HG03575 (cell line): Measurements from ENCODE around the gene RNASE7.

Source experiments
- ATAC-seq: cut with Tn5 transposase; IDR thresholded peaks from one replicate; pipeline ENCODE4 v1.9.1; 2021; ENCODE audit not compliant: unreplicated experiment, insufficient number of reproducible peaks, low FRiP score; ENCODE audit errors: extremely low read depth

RNASE7 gene

DNA sequence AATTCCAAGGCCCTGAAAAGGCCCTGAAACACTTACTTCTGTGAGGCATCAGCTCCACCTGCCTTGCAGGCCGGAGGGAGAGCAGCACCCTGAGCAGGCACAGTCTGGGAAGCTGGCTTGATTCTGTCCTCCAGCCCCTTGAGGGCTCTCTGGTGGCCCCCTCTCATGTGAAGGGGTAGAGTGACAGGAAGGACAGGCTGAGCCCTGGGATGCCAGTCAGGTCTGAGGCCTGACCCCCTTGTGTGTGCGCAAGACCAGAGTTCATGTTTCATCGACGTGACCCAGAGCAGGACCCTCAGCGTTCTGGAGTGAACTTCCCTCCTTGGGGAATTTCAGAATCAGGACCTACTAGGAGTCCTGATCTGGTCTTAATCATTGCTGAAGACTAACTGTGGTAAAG, 16.7 kb downstream of the RNASE7 start:
- no peak for ATAC-seq

DNA sequence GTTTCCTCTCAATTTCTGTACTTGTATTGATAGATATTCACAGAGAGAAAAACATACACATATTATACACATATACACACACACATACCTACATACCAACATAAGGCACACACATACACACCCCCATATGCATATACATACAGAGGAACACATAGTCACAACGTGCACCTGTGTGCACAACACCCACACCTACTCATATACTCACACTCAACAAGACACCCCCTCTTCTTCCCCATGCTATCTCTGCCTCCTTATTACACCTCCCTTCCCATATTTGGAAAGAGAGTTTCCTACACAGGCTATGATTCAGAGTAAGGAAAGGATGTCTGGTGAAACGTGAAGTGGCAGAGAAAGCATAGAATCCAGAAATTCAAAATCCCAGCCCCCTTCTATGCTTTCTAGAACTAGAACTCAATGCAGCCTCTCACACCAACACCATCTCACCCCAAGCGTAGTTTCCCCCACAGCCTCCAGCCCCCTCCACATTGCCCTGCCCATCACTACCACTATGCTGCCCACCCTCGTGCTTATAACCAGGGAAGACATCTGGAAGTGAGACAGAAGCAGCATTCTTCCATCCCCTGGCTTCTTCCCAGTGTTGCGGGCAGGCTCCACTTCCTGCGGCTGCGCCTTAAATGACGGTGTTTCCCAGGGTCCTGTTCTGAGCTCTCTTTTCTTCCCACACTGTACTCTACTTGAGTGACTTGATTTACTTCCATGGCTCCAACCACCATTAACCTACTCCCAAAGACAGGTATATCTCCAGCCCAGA, 17.9 kb downstream of the RNASE7 start:
- ATAC-seq = no peak

- ATAC-seq = no peak
Measured at GRCh38 chr14:21060614-21061346, 18.6 kb downstream of the RNASE7 start.

- no peak for ATAC-seq
Measured at GRCh38 chr14:21061347-21061668, 19.1 kb downstream of the RNASE7 start.

DNA sequence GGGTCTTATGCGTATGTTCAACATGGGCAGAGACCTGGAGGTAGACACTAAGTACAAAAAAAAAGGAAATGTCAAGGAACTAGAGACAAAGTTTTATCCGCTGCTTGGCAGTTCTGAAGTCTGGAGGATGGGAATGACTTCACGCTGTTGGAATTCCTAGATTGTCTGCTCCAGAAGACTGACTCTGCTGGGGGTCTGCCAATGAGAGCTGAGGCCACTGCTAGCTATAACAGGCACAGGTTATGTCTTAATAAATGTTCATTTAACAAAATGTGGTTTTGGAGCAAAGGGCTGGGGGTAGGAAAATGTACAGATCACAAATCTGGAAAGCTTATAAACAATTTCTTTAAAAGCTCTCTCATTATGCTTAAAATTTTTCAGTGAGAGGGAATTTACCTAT, 21.3 kb downstream of the RNASE7 start:
- no peak for ATAC-seq

GRCh38 chr14:21066882-21067502, 24.8 kb downstream of the RNASE7 start:
- no peak for ATAC-seq

- ATAC-seq = no peak
Measured at GRCh38 chr14:21068521-21069387, 26.6 kb downstream of the RNASE7 start.

DNA sequence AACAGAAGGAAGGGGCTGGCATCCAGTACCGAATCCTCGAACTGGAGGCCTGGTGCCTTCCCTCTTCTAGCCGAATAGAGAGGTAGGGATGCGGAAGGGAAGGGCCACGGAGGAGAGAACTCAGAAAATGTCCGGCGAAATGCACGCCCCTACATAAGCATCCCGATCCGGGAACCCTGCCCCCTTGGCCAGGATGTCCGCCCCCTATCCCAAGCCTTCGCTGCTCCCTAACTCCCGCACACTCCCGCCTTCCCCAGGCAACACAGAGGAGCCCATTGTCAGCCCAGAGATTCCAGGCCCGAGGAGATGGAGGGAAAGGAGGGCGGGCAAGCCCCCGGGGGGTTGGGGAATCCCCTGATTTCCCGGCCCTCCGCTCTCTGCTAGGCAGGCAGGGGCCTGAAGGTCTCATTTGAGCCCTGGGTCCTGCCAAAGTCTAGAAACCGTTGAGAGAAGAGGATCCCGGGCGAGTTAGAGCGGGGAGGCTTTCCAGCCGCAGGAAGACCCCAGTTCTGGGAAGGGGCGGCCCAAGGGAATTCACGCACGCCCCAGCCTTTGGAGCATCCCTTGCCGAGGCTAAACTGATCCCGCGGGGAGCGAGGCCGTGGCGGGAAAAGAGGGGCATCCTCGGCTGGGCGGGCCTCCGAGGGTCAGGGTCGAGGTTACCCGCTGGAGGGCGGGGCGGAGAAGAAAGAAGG, 27.4 kb downstream of the RNASE7 start:
- no peak for ATAC-seq

GRCh38 chr14:21070083-21070609, 28.0 kb downstream of the RNASE7 start, which contains the start of gene ARHGEF40:
Gene ARHGEF40, plus strand, starts transcription at chr14:21070304. Its CDS starts 93 bp downstream, at chr14:21070397.
- no peak for ATAC-seq

GRCh38 chr14:21070610-21071224, 28.6 kb downstream of the RNASE7 start:
- ATAC-seq = no peak

GRCh38 chr14:21071225-21072030, 29.3 kb downstream of the RNASE7 start:
- ATAC-seq = no peak

- ATAC-seq = no peak
Measured at GRCh38 chr14:21072031-21072473, 29.9 kb downstream of the RNASE7 start.

DNA sequence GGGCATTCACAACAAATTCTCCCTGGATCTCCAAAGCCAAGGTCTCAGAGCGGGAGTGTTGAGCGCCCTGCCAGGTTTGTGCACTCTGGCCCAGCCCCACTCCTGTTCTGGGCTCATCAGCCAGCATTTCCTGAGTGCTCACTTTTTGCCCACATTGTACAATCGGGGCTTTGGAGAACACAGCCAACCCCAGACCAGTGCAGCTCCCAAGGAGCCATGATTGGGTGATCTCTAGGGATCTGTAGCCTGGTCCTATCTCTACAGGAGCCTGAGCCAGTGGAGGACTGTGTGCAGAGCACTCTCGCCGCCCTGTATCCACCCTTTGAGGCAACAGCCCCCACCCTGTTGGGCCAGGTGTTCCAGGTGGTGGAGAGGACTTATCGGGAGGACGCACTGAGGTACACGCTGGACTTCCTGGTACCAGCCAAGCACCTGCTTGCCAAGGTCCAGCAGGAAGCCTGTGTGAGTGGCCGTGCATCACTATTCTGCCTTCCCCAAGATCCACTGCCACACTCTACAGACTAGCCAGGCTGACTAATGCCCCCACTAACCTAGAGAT, 30.7 kb downstream of the RNASE7 start:
- no peak for ATAC-seq

DNA sequence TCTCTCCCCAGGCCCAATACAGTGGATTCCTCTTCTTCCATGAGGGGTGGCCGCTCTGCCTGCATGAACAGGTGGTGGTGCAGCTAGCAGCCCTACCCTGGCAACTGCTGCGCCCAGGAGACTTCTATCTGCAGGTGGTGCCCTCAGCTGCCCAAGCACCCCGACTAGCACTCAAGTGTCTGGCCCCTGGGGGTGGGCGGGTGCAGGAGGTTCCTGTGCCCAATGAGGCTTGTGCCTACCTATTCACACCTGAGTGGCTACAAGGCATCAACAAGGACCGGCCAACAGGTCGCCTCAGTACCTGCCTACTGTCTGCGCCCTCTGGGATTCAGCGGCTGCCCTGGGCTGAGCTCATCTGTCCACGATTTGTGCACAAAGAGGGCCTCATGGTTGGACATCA, 31.8 kb downstream of the RNASE7 start:
- ATAC-seq = no peak

GRCh38 chr14:21074398-21075272, 32.5 kb downstream of the RNASE7 start:
- ATAC-seq = no peak
